Loucy (cell line): Measurements from ENCODE around the gene FXYD6.

Experiments
- CTCF ChIP-seq: fragments of 200-600 bp; sonication (generic); conservative IDR thresholded peaks from 2 replicates; pipeline ENCODE4 v1.5.1; 2014; ENCODE audit warnings: mild to moderate bottlenecking, antibody characterized with exemption, low read length
- EZH2phosphoT487 ChIP-seq: fragments of 200-600 bp; IDR thresholded peaks from 2 replicates; pipeline ENCODE4 v1.6.1; 2018; ENCODE audit warnings: antibody characterized with exemption, mild to moderate bottlenecking, moderate library complexity, borderline replicate concordance

DNA sequence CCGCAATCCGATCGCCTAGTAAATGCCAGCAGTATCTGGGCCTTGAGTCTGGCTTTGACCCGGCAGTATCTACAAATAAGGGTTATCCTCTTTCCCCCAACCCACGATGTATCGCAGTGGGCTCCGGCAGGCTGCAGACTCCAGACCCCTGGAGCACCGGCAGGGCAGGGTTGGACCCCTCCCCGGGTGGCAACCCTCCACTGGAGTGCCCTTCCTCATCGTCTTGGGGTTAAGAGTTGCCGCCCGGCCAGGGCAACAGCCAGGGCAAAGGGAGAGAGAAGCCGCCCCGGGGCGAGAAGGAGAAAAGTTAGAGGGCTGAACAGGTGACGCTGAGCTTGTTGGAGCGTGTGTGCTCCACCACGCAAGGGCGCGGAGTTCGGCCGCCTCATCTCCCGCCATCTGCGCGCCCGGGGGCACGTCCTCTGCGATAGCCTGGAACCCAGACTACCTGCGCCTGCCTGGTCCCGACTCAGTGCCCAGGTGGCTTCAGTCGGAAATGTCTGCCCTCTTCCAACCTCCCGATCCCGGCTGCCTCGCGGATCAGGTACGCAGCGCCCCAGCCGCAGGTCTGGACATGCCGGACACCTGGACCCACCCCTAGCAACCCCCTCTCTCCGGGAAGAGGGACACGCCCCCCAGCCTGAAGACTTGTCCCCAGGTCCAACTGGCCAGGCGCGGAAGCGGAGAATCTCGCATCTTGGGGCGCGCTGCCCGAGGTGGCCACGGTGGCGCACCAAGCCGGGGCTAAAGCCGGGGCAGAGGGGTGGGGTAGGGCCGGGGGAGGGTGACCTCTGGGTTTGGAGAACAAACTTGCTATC, 80.6 kb downstream of the FXYD6 start:
- TF ChIP-seq CTCF (no peak), EZH2phosphoT487 (no peak)
